Measurements from ENCODE around the gene KDM1B. TPM values are rescaled to one million over a fixed set of nuclear protein-coding genes. Genes with fewer than 3 reads are reported as not detected.

The KDM1B gene
- total and polyA plus RNA-seq, 4 donors = 29.2 to 40.7 (median 33.8) TPM

GRCh38 chr6:18245642-18246041 lies 90.4 kb downstream of the KDM1B start:
- peaks cover 8% of the 10 kb centered on the region for H3K36me3 ChIP-seq (ENCODE audit: control insufficient read depth, insufficient read depth, low read length)
- no peaks in the 10 kb centered on the region for H3K27me3 ChIP-seq (ENCODE audit: control insufficient read depth, insufficient read depth, low read length)
- no peaks in the 10 kb centered on the region for H3K9me3 ChIP-seq (ENCODE audit: control insufficient read depth, insufficient read depth, low read length)
- DNase-seq (ENCODE audit: low read depth in 4 of 6, low spot score in 6 of 6) = no peak
- WGBS (ENCODE audit: insufficient coverage) = no CpG with 5 or more reads among the region's 7 CpGs
- no peak overlapping the region for H3K4me3 ChIP-seq (ENCODE audit: low read depth, low read length)
- H3K4me1 ChIP-seq (ENCODE audit: control insufficient read depth, insufficient read depth, low read length) = no peaks in the 10 kb centered on the region
- no peak overlapping the region for H3K27ac ChIP-seq (ENCODE audit: low read depth, low read length)

GRCh38 chr6:18246205-18246604 lies 91.0 kb downstream of the KDM1B start:
- no peak overlapping the region for H3K4me3 ChIP-seq (ENCODE audit: low read depth, low read length)
- H3K9me3 ChIP-seq (ENCODE audit: control insufficient read depth, insufficient read depth, low read length) = no peaks in the 10 kb centered on the region
- peaks cover 8% of the 10 kb centered on the region for H3K36me3 ChIP-seq (ENCODE audit: control insufficient read depth, insufficient read depth, low read length)
- H3K4me1 ChIP-seq (ENCODE audit: control insufficient read depth, insufficient read depth, low read length) = no peaks in the 10 kb centered on the region
- no peak for DNase-seq (ENCODE audit: low read depth in 4 of 6, low spot score in 6 of 6)
- H3K27me3 ChIP-seq (ENCODE audit: control insufficient read depth, insufficient read depth, low read length) = no peaks in the 10 kb centered on the region
- no peak overlapping the region for H3K27ac ChIP-seq (ENCODE audit: low read depth, low read length)

- no peaks in the 10 kb centered on the region for H3K4me1 ChIP-seq (ENCODE audit: control insufficient read depth, insufficient read depth, low read length)
- no peaks in the 10 kb centered on the region for H3K27me3 ChIP-seq (ENCODE audit: control insufficient read depth, insufficient read depth, low read length)
- no peak overlapping the region for H3K27ac ChIP-seq (ENCODE audit: low read depth, low read length)
- peaks cover 7% of the 10 kb centered on the region for H3K36me3 ChIP-seq (ENCODE audit: control insufficient read depth, insufficient read depth, low read length)
- DNase-seq (ENCODE audit: low read depth in 4 of 6, low spot score in 6 of 6) = no peak
- H3K4me3 ChIP-seq (ENCODE audit: low read depth, low read length) = no peak overlapping the region
- H3K9me3 ChIP-seq (ENCODE audit: control insufficient read depth, insufficient read depth, low read length) = no peaks in the 10 kb centered on the region
These were observed 91.8 kb downstream of the KDM1B start for GRCh38 chr6:18247002-18247401.

GRCh38 chr6:18248698-18249097 lies 93.5 kb downstream of the KDM1B start:
- peaks cover 7% of the 10 kb centered on the region for H3K36me3 ChIP-seq (ENCODE audit: control insufficient read depth, insufficient read depth, low read length)
- DNase-seq (ENCODE audit: low read depth in 4 of 6, low spot score in 6 of 6) = no peak
- WGBS (ENCODE audit: insufficient coverage) = 100% methylated on average over 1 of the region's 2 CpGs
- H3K27me3 ChIP-seq (ENCODE audit: control insufficient read depth, insufficient read depth, low read length) = no peaks in the 10 kb centered on the region
- no peak overlapping the region for H3K4me3 ChIP-seq (ENCODE audit: low read depth, low read length)
- no peak overlapping the region for H3K27ac ChIP-seq (ENCODE audit: low read depth, low read length)
- H3K9me3 ChIP-seq (ENCODE audit: control insufficient read depth, insufficient read depth, low read length) = no peaks in the 10 kb centered on the region
- H3K4me1 ChIP-seq (ENCODE audit: control insufficient read depth, insufficient read depth, low read length) = no peaks in the 10 kb centered on the region

GRCh38 chr6:18249271-18249670 lies 94.0 kb downstream of the KDM1B start:
- WGBS (ENCODE audit: insufficient coverage) = 100% methylated on average over 2 of the region's 4 CpGs
- H3K27me3 ChIP-seq (ENCODE audit: control insufficient read depth, insufficient read depth, low read length) = no peaks in the 10 kb centered on the region
- DNase-seq (ENCODE audit: low read depth in 4 of 6, low spot score in 6 of 6) = no peak
- H3K4me1 ChIP-seq (ENCODE audit: control insufficient read depth, insufficient read depth, low read length) = no peaks in the 10 kb centered on the region
- H3K36me3 ChIP-seq (ENCODE audit: control insufficient read depth, insufficient read depth, low read length) = peaks cover 12% of the 10 kb centered on the region
- no peaks in the 10 kb centered on the region for H3K9me3 ChIP-seq (ENCODE audit: control insufficient read depth, insufficient read depth, low read length)
- no peak overlapping the region for H3K4me3 ChIP-seq (ENCODE audit: low read depth, low read length)
- no peak overlapping the region for H3K27ac ChIP-seq (ENCODE audit: low read depth, low read length)

- Histone ChIP-seq H3K4me1 (ENCODE audit: control insufficient read depth, insufficient read depth, low read length) (no peaks in the 10 kb centered on the region), H3K9me3 (ENCODE audit: control insufficient read depth, insufficient read depth, low read length) (no peaks in the 10 kb centered on the region), H3K27ac (ENCODE audit: low read depth, low read length) (no peak overlapping the region), H3K4me3 (ENCODE audit: low read depth, low read length) (no peak overlapping the region), H3K27me3 (ENCODE audit: control insufficient read depth, insufficient read depth, low read length) (no peaks in the 10 kb centered on the region), H3K36me3 (ENCODE audit: control insufficient read depth, insufficient read depth, low read length) (peaks cover 23% of the 10 kb centered on the region)
- WGBS (ENCODE audit: insufficient coverage) = 88% methylated on average over 4 of the region's 5 CpGs
- no peak for DNase-seq (ENCODE audit: low read depth in 4 of 6, low spot score in 6 of 6)
These were observed 98.4 kb downstream of the KDM1B start for GRCh38 chr6:18253635-18254034.

- no CpG with 5 or more reads among the region's 6 CpGs for WGBS (ENCODE audit: insufficient coverage)
- H3K4me3 ChIP-seq (ENCODE audit: low read depth, low read length) = no peak overlapping the region
- H3K27ac ChIP-seq (ENCODE audit: low read depth, low read length) = no peak overlapping the region
- no peaks in the 10 kb centered on the region for H3K9me3 ChIP-seq (ENCODE audit: control insufficient read depth, insufficient read depth, low read length)
- DNase-seq (ENCODE audit: low read depth in 4 of 6, low spot score in 6 of 6) = no peak
- no peaks in the 10 kb centered on the region for H3K4me1 ChIP-seq (ENCODE audit: control insufficient read depth, insufficient read depth, low read length)
- H3K36me3 ChIP-seq (ENCODE audit: control insufficient read depth, insufficient read depth, low read length) = peaks cover 23% of the 10 kb centered on the region
- no peaks in the 10 kb centered on the region for H3K27me3 ChIP-seq (ENCODE audit: control insufficient read depth, insufficient read depth, low read length)
These were observed 99.6 kb downstream of the KDM1B start for GRCh38 chr6:18254793-18255192.

- peaks cover 19% of the 10 kb centered on the region for H3K36me3 ChIP-seq (ENCODE audit: control insufficient read depth, insufficient read depth, low read length)
- 80% methylated on average over 1 of the region's 4 CpGs for WGBS (ENCODE audit: insufficient coverage)
- H3K4me3 ChIP-seq (ENCODE audit: low read depth, low read length) = no peak overlapping the region
These were observed 104.6 kb downstream of the KDM1B start for GRCh38 chr6:18259675-18260447.

GRCh38 chr6:18260448-18261106 lies 105.4 kb downstream of the KDM1B start:
- no peak for DNase-seq (ENCODE audit: low read depth in 4 of 6, low spot score in 6 of 6)
- H3K27ac ChIP-seq (ENCODE audit: low read depth, low read length) = no peak overlapping the region
- no peaks in the 10 kb centered on the region for H3K27me3 ChIP-seq (ENCODE audit: control insufficient read depth, insufficient read depth, low read length)
- H3K4me1 ChIP-seq (ENCODE audit: control insufficient read depth, insufficient read depth, low read length) = peaks cover 7% of the 10 kb centered on the region
- no peaks in the 10 kb centered on the region for H3K9me3 ChIP-seq (ENCODE audit: control insufficient read depth, insufficient read depth, low read length)
- WGBS (ENCODE audit: insufficient coverage) = no CpG with 5 or more reads among the region's 4 CpGs
- H3K4me3 ChIP-seq (ENCODE audit: low read depth, low read length) = no peak overlapping the region
- peaks cover 16% of the 10 kb centered on the region for H3K36me3 ChIP-seq (ENCODE audit: control insufficient read depth, insufficient read depth, low read length)

More at GRCh38 chr6:18259675-18260447, 104.6 kb downstream of the KDM1B start:
- Histone ChIP-seq H3K27me3 (ENCODE audit: control insufficient read depth, insufficient read depth, low read length) (no peaks in the 10 kb centered on the region), H3K27ac (ENCODE audit: low read depth, low read length) (no peak overlapping the region), H3K9me3 (ENCODE audit: control insufficient read depth, insufficient read depth, low read length) (no peaks in the 10 kb centered on the region), H3K4me1 (ENCODE audit: control insufficient read depth, insufficient read depth, low read length) (peaks cover 7% of the 10 kb centered on the region)
- DNase-seq (ENCODE audit: low read depth in 4 of 6, low spot score in 6 of 6) = no peak

- Histone ChIP-seq H3K36me3 (ENCODE audit: control insufficient read depth, insufficient read depth, low read length) (peaks cover 12% of the 10 kb centered on the region), H3K9me3 (ENCODE audit: control insufficient read depth, insufficient read depth, low read length) (peaks cover 4% of the 10 kb centered on the region), H3K4me1 (ENCODE audit: control insufficient read depth, insufficient read depth, low read length) (peaks cover 7% of the 10 kb centered on the region), H3K27ac (ENCODE audit: low read depth, low read length) (no peak overlapping the region), H3K27me3 (ENCODE audit: control insufficient read depth, insufficient read depth, low read length) (no peaks in the 10 kb centered on the region), H3K4me3 (ENCODE audit: low read depth, low read length) (no peak overlapping the region)
- no peak for DNase-seq (ENCODE audit: low read depth in 4 of 6, low spot score in 6 of 6)
- 59% methylated on average over 3 of the region's 6 CpGs for WGBS (ENCODE audit: insufficient coverage)
These were observed 106.7 kb downstream of the KDM1B start for GRCh38 chr6:18261877-18262276.

Measured in spinal cord (tissue), 10 donors.